Astrocyte of the spinal cord (primary cell): ENCODE data around the gene DAG1.

Source experiments
- DNase-seq: peaks from one replicate; pipeline ENCODE4 v3.0.0; 2011; ENCODE audit warnings: low read depth, low spot score
- H3K4me3 ChIP-seq: 2 replicates; pipeline ENCODE4 v1.5.1; 2011; ENCODE audit warnings: low read depth, mild to moderate bottlenecking, low read length, moderate library complexity
- in situ Hi-C: cut with HindIII; loops from 2 replicates; pipeline ENCODE4 v1.10.0; 2017; ENCODE audit warnings: low sequenced_read_pairs
- TF ChIP-seq, protein P1 (sequence below): IDR thresholded peaks from 2 replicates; pipeline ENCODE4 v1.5.1; 2012; ENCODE audit warnings: low read depth, mild to moderate bottlenecking, low read length, inconsistent platforms

DAG1 gene

DNA sequence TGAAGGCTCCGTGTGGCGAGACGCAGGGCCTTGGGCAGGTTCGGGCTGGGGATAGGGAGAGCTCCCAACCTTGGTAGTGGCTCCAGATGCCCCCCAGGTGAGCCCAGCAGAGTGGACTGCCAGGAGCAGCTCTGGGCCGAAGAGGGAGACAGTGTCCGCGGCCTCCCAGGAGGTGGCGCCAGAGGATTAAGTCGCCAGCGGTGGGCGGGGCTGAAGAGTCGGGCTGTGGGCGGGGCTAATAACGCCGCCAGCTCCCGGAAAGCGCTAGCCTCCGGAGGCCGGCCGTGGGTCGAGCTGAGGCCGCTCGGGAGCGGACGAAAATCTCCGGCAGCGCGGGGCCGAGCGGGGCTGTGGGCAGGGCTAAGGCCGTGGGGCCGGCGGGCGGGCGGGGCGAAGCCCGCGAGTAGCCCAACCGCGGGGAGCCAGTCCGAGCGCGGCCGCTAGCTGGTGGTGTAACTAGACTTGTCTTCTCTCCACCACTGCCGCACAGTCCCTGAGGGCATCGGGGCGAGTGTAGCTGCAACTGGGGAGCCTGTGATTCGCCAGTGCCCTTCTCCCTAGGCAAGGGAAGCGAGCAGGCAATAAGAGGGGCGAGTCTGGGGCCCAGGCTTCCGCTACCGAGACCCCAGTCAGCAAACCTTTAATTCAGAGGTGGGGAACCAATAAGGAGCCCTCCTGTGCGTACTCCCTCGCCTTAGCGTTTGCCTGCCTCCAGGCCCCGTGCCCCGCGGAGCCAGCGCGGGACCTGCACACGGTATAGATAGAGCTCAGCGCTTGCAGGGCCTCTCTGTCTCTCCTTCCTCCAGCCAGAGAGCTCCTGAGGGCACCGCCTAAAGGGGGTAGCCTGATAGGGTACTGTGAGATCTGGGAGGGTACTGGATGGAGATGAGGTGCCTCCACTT lies 69.8 kb downstream of the DAG1 start:
- DNase-seq: peak; percentile 95
- in situ Hi-C loops: no loop called here
- TF ChIP-seq, protein P1, sequence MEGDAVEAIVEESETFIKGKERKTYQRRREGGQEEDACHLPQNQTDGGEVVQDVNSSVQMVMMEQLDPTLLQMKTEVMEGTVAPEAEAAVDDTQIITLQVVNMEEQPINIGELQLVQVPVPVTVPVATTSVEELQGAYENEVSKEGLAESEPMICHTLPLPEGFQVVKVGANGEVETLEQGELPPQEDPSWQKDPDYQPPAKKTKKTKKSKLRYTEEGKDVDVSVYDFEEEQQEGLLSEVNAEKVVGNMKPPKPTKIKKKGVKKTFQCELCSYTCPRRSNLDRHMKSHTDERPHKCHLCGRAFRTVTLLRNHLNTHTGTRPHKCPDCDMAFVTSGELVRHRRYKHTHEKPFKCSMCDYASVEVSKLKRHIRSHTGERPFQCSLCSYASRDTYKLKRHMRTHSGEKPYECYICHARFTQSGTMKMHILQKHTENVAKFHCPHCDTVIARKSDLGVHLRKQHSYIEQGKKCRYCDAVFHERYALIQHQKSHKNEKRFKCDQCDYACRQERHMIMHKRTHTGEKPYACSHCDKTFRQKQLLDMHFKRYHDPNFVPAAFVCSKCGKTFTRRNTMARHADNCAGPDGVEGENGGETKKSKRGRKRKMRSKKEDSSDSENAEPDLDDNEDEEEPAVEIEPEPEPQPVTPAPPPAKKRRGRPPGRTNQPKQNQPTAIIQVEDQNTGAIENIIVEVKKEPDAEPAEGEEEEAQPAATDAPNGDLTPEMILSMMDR: peak; percentile 89
- peak overlapping the region; percentile 50 for H3K4me3 ChIP-seq

DNA sequence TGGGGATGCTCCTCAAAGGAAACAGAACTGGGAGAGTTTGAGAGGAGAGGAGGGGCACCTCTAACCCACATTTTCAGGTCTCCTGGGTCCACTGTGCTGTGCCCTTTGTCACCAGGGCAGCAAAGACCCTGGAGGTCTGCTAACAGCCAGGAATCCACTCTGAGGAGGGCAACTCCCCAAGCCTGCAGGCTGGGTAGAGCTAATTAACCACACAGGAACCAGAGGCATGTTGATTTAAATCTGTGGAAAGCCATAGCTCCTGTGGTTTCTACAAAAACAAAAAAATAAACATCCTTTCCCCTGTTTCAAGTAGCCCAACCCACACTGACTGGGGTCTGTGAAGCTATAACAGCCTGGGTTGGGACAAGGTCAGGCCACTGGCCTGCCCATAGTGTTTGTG lies 82.0 kb downstream of the DAG1 start:
- in situ Hi-C loops: no loop called here
- DNase-seq: no peak
- H3K4me3 ChIP-seq: no peak overlapping the region
- TF ChIP-seq, protein P1: no peak

DNA sequence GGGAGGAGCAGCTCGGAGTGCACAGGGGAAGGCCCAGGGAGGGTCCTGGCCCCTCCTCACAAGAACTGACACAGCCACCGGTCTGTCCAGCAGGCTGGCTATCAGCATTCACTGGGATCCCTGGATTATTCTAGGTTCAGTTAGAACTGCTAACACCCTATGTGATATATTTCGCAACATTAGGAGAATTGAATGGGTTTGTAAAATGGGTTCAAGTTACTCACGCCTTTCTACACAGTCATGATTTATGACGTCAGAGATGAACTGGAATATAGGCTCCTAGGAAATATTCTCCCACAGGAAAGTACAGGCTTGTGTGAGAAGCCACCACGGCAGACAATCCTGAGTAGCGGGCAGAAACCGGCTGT lies 83.2 kb downstream of the DAG1 start:
- in situ Hi-C loops: no loop called here
- TF ChIP-seq, protein P1: no peak

DNA sequence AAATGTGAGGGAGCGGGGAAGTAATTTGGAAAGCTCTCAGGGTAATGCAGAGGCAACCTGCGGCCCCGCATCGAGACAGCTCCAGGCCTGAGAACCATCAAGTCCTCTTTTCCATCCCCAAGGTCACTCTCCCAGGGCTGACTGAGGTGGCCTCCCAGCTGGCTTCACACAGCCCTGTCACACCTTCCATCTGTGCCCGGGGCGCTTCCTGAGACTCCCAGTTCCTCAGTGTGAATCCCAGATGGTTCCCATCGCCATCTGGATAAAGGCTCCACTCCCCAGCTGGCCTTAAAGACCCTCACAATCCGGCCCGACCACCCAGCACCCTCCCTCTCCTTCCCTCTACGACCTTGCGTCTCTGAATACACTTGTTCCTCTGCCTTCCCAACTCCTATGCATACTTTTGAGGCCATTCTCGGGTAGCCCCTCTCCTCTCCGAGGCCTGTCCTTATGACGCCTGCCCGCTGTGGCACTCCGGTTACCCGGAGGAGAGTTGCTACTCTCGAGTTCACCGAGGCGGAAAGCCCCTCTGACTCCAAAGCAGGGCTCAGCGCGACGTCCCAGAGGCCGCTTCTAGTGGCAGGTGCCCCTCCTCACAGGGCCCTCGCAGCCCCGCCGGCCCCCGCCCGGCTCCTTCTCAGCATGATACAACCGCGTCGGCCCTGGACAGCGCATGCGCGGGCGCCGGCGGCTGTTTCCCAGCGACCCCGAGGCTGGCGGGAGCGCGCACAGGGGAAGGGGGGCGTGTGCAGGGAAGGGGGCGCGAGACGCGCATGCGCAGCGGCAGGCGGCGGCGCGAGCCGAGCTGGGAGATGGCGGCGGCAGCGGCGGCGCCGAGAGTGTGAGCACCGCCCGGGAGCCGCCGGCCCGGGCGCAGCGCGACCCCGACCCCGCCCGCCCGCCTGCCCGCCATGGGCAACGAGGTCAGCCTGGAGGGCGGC lies 83.9 kb downstream of the DAG1 start, which contains the start of gene BSN:
Gene BSN, plus strand, starts transcription at position 786 of the 941 bp plus-strand sequence. Its CDS starts 126 bp downstream, at position 912.
- peak within 1 kb of the TSS; percentile 71 for H3K4me3 ChIP-seq
- in situ Hi-C loops: no loop called here
- TF ChIP-seq, protein P1: no peak
- DNase-seq: peak; percentile 83

More for the DNA sequence above, 83.2 kb downstream of the DAG1 start:
- peak overlapping the region; percentile 71 for H3K4me3 ChIP-seq
- DNase-seq: no peak

DNA sequence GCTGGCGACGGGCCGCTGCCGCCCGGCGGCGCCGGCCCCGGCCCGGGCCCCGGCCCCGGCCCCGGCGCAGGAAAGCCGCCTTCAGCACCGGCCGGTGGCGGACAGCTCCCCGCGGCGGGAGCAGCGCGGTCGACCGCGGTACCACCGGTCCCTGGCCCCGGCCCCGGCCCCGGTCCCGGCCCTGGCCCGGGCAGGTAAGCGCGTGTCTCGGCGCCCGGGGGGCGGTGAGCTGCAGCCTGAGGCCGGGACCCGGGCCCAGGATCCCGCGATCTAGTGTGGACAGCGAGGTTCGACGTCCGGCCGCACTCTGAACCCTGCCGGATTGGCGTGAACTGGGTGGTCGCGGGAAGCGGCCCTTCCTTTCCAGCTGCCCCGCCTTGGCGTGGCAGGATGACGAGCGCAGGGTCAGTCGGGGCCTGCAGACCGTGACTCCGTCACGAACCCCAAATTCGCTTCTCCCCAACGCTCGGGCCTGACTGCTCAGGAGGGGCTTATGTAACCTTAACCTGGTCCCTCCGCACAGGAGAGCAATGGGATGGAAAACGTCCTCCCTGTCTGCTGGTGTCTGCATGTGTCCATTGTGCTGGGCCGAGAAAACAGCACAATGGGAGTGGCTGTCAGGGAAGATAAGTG lies 84.7 kb downstream of the DAG1 start:
- peak; percentile 25 for DNase-seq
- in situ Hi-C loops: no loop called here
- H3K4me3 ChIP-seq: peak overlapping the region; percentile 21
- TF ChIP-seq, protein P1: no peak
